ENCODE measurements around the gene ADAMTSL1. TPM values are rescaled to one million over a fixed set of nuclear protein-coding genes. Genes with fewer than 3 reads are reported as not detected.

Gene ADAMTSL1
- total and polyA plus RNA-seq, 9 of the 15 experiments (the other 6 are each of a cell fraction or from before 2014, with no cell fraction given) = 0.01 TPM; not detected in 8

- Histone ChIP-seq H3K9ac (ENCODE audit: insufficient read depth in 1 of 2, low read depth in 2 of 2, low read length in 2 of 2) (no peak overlapping the region), H3K9me3 (replicated peaks; ENCODE audit: control insufficient read depth, insufficient read depth, low read depth, low read length) (no peaks in the 10 kb centered on the region), H3K36me3 (ENCODE audit: control insufficient read depth, insufficient read depth, low read length) (no peaks in the 10 kb centered on the region), H3K27ac (ENCODE audit: extremely low read depth, low read depth, low read length) (no peak overlapping the region), H3K9me1 (ENCODE audit: control insufficient read depth, insufficient read depth, low read length) (no peaks in the 10 kb centered on the region), H4K20me1 (replicated peaks; ENCODE audit: control insufficient read depth, insufficient read depth, low read length) (no peaks in the 10 kb centered on the region), H3K27me3 (ENCODE audit: control insufficient read depth in 2 of 2, insufficient read depth in 2 of 2, low read length in 2 of 2) (no peaks in the 10 kb centered on the region), H2AFZ (ENCODE audit: low read depth, low read length) (no peak overlapping the region), H3K4me2 (ENCODE audit: insufficient read depth, low read length) (no peak overlapping the region), H3K79me2 (ENCODE audit: control insufficient read depth, insufficient read depth, low read length) (no peaks in the 10 kb centered on the region), H3K4me1 (replicated peaks in 1 of 2; ENCODE audit: control insufficient read depth in 2 of 2, insufficient read depth in 2 of 2, low read length in 2 of 2) (no peaks in the 10 kb centered on the region), H3K4me3 (no peak overlapping the region)
- no peak for ATAC-seq
- no peak for FAIRE-seq
- CTCF ChIA-PET (ENCODE audit: low intra/inter-chr PET ratio) = no interaction called here
- POLR2A ChIA-PET = no interaction called here
- intact Hi-C loops (cut with micrococcal nuclease) (no loop called here), in situ Hi-C loops (cut with MboI) (no loop called here)
- no TSS peak for BruUV-seq (replicated peaks)
- DNase-seq (ENCODE audit: extremely low read depth in 1 of 4, low spot score in 3 of 4) = no peak
- 3% methylated on average over 3 of the region's 3 CpGs for WGBS (ENCODE audit: insufficient coverage, low coverage, missing lambda C conversion rate)
- TF ChIP-seq RBM25 (IDR thresholded peaks at IDR 0.05; ENCODE audit: low read depth, low read length, severe bottlenecking) = peak; percentile 55
- no peak for TF ChIP-seq TCF15 (CRISPR knock-in tag; IDR thresholded peaks at IDR 0.05)
Observed at GRCh38 chr9:18820566-18821095, 346.7 kb downstream of the ADAMTSL1 start.

- Histone ChIP-seq H3K9me3 (replicated peaks; ENCODE audit: control insufficient read depth, insufficient read depth, low read depth, low read length) (no peaks in the 10 kb centered on the region), H3K79me2 (ENCODE audit: control insufficient read depth, insufficient read depth, low read length) (no peaks in the 10 kb centered on the region), H3K4me3 (no peak overlapping the region), H3K9me1 (ENCODE audit: control insufficient read depth, insufficient read depth, low read length) (no peaks in the 10 kb centered on the region), H3K4me2 (ENCODE audit: insufficient read depth, low read length) (no peak overlapping the region), H4K20me1 (replicated peaks; ENCODE audit: control insufficient read depth, insufficient read depth, low read length) (no peaks in the 10 kb centered on the region), H3K36me3 (ENCODE audit: control insufficient read depth, insufficient read depth, low read length) (no peaks in the 10 kb centered on the region), H3K27me3 (ENCODE audit: control insufficient read depth in 2 of 2, insufficient read depth in 2 of 2, low read length in 2 of 2) (no peaks in the 10 kb centered on the region), H3K4me1 (replicated peaks in 1 of 2; ENCODE audit: control insufficient read depth in 2 of 2, insufficient read depth in 2 of 2, low read length in 2 of 2) (no peaks in the 10 kb centered on the region), H3K9ac (ENCODE audit: insufficient read depth in 1 of 2, low read depth in 2 of 2, low read length in 2 of 2) (no peak overlapping the region), H3K27ac (ENCODE audit: extremely low read depth, low read depth, low read length) (no peak overlapping the region), H2AFZ (ENCODE audit: low read depth, low read length) (no peak overlapping the region; the same call in 1 of the 2 replicates)
- FAIRE-seq = no peak
- in situ Hi-C loops (cut with MboI) (no loop called here), intact Hi-C loops (cut with micrococcal nuclease) (no loop called here)
- ATAC-seq = peak; percentile 73; the same call in 2 of the 3 replicates
- DNase-seq (ENCODE audit: extremely low read depth in 1 of 4, low spot score in 3 of 4) = peak in 1 of 4 experiments; percentile 3
- ChIA-PET POLR2A (interaction anchor here (0.9 kb wide), 1 partner anchor 118 kb away, joined by 4 read pairs; no protein-coding TSS in a partner anchor), CTCF (ENCODE audit: low intra/inter-chr PET ratio) (no interaction called here)
- WGBS (ENCODE audit: insufficient coverage, low coverage, missing lambda C conversion rate) = 5% methylated on average over 3 of the region's 3 CpGs
- no TSS peak for BruUV-seq (replicated peaks)
- no peak for TF ChIP-seq MTA1 (IDR thresholded peaks at IDR 0.05; ENCODE audit: borderline replicate concordance)
- TF ChIP-seq LARP7 (IDR thresholded peaks at IDR 0.05) = no peak
- no peak for TF ChIP-seq SIN3A (IDR thresholded peaks at IDR 0.05; ENCODE audit: borderline replicate concordance in 2 of 2, control insufficient read depth in 1 of 2, low read depth in 2 of 2, low read length in 2 of 2)
- TF ChIP-seq NFIC (IDR thresholded peaks at IDR 0.05) = no peak
- TF ChIP-seq MAZ (CRISPR knock-in tag; conservative IDR thresholded peaks at IDR 0.05 in 1 of 2, IDR thresholded peaks at IDR 0.05 in 1 of 2) = no peak
- TF ChIP-seq TCF7L2 (IDR thresholded peaks at IDR 0.05; ENCODE audit: low read depth, low read length) = no peak
- TF ChIP-seq MAFG (tag; conservative IDR thresholded peaks at IDR 0.05) = peak; percentile 41; the same call in 1 of the 2 replicates
- TF ChIP-seq ZNF639 (CRISPR knock-in tag; conservative IDR thresholded peaks at IDR 0.05 in 1 of 2, IDR thresholded peaks at IDR 0.05 in 1 of 2) = no peak
- TF ChIP-seq ZNF316 (IDR thresholded peaks at IDR 0.05) = 0 out of 2 replicates have a peak, but pooled peaks have one; percentile 24
- TF ChIP-seq TBP (optimal IDR thresholded peaks at IDR 0.05; ENCODE audit: low read depth, low read length) = no peak
- no peak for TF ChIP-seq ATF2 (CRISPR knock-in tag; IDR thresholded peaks at IDR 0.05)
Observed at GRCh38 chr9:18821788-18822187, 347.8 kb downstream of the ADAMTSL1 start.

Data from K562 (cell line).